Subcutaneous abdominal adipose tissue (tissue), 5 donors: ENCODE measurements around the gene ZBTB44.

Experiments used
- H3K27ac ChIP-seq: one replicate; pipeline ENCODE4 v1.7.0; 2013; ENCODE audit warnings: low read depth, mild to moderate bottlenecking, inconsistent platforms, low read length, moderate library complexity
- H3K27me3 ChIP-seq, 5 donors: one replicate each; pipeline ENCODE4 v1.7.0; 2013; ENCODE audit warnings: low read length in 5 of 5, inconsistent platforms in 1 of 5; ENCODE audit not compliant: control insufficient read depth in 5 of 5, insufficient read depth in 4 of 5
- H3K36me3 ChIP-seq, 5 donors: one replicate each; pipeline ENCODE4 v1.7.0; 2013; ENCODE audit warnings: low read length in 5 of 5; ENCODE audit not compliant: control insufficient read depth in 5 of 5, insufficient read depth in 5 of 5
- H3K4me1 ChIP-seq, 5 donors: one replicate each; pipeline ENCODE4 v1.7.0; 2013; ENCODE audit warnings: low read length in 5 of 5, mild to moderate bottlenecking in 3 of 5, moderate library complexity in 1 of 5; ENCODE audit not compliant: control insufficient read depth in 5 of 5, insufficient read depth in 5 of 5
- H3K4me3 ChIP-seq, 5 donors: one replicate each; pipeline ENCODE4 v1.7.0; 2013; ENCODE audit warnings: low read length in 5 of 5, low read depth in 1 of 5
- H3K9ac ChIP-seq, 5 donors: one replicate each; pipeline ENCODE4 v1.7.0; 2013; ENCODE audit warnings: low read length in 5 of 5, mild to moderate bottlenecking in 4 of 5, moderate library complexity in 3 of 5
- H3K9me3 ChIP-seq, 5 donors: one replicate each; pipeline ENCODE4 v1.7.0; 2013; ENCODE audit warnings: low read length in 5 of 5; ENCODE audit not compliant: control insufficient read depth in 5 of 5
- donor health status: healthy.
- donor health status: healthy.
- donor health status: healthy.
- donor health status: healthy.
- donor health status: healthy.

ZBTB44 gene

DNA sequence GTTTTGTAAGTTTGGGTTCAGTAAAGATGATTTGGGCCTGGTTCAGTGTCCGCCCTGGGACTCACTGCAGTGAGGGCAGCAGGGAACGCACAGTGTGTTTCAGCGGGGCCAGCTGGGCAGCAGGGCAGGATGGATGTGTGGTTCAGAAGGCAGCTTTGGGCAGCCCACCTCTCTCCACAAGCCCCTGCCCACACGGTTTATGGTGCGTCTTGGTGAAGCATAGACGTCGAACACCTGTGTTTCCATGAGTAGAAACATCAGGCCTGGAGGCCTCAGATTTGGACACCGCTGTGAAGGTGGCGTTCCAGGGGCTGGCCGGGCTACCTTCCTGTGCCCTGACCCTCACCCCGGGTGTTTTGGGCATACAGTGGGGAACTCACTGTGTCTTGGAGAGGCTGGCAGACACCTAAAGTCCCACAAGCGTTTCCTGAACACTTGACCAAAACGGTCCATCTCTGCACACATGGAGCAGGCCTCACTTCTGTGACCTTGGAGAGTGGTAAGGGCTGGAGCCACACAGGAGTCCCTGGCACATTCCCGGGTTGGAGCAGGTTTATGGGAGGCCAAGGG is 96.1 kb downstream of the ZBTB44 start:
- Histone ChIP-seq H3K4me1 (no peaks in the 10 kb centered on the region), H3K27ac (no peak overlapping the region), H3K4me3 (no peak overlapping the region), H3K9ac (no peak overlapping the region), H3K27me3 (peaks cover 4 to 13% (median 8%) of the 10 kb centered on the region in 5 donors), H3K36me3 (no peaks in the 10 kb centered on the region), H3K9me3 (no peaks in the 10 kb centered on the region)

DNA sequence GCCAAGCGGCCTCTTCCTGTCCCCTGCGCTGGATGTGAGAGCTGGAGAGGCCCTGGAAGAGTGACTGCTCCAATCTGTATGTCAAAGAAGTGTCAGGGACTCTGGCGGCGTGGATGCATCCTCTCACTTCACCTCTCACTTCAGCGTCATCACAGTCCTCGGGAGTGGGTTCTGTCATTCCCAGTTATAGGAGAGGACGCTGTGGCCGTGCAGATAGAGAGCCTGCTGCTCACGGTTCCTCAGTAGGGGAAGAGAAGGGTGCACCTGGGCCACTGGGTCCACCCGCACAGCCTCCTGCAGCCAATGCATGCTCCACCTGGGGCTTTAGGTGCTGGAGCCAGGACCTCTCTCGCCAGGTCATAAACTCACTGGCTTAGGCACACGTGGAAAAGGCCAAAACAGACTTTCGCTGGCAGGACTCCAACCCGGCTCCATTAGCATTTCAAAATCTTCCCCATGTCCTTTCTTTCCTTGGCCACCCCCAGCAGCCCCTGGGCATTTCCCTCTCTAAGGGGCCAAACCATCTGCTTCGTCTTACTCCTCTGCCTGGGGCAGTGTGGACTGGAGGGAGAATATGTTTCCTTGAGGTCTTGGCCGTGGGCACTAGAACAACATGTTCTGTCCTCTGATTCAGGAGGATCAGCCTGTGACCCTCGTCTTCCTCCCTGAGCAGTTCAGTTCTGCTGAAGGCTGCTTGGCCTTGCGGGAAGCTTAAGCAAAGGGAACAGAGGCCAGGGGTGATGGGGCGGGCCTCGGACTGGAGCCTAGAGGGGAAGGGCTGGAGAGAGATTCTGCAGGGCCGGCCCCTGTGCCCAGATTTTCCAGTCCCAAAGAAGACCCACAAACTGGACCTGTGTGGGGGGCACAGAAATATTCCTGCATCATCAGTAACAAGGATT is 97.3 kb downstream of the ZBTB44 start:
- no peaks in the 10 kb centered on the region for H3K9me3 ChIP-seq
- H3K9ac ChIP-seq, result no peak overlapping the region
- no peak overlapping the region for H3K27ac ChIP-seq
- H3K4me1 ChIP-seq, result peaks cover 0 to 8% (median 6%) of the 10 kb centered on the region in 5 donors
- H3K36me3 ChIP-seq, result no peaks in the 10 kb centered on the region
- peaks cover 4 to 14% (median 8%) of the 10 kb centered on the region in 5 donors for H3K27me3 ChIP-seq
- no peak overlapping the region for H3K4me3 ChIP-seq

DNA sequence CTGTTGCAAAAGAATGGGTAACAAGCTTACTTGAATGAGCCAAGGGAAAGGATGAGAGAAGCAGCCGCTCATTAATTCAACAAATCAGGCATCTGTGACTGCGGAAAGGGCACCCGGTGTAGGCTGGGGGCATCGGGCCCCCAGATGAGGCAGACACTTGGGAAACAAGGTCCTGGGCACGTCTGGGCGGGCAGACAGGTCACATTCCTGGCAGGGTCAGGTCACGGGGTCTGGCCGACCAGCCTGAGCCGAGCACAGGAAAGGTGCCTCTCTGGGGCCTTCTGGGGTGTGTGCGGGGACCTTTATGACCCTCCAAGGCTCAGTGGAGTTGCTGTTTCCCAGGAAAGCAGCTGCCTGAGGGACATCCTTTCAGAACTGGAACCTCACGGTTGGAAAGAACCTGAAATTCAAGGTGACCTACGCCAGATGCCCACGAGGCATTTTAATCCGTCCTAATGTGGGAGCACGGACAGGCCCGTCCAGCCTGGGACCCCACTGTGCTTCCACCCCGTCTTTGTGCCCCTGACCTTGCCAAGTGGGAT is 98.1 kb downstream of the ZBTB44 start:
- no peaks in the 10 kb centered on the region for H3K36me3 ChIP-seq
- H3K4me1 ChIP-seq, result peaks cover 0 to 8% (median 6%) of the 10 kb centered on the region in 5 donors
- H3K9me3 ChIP-seq, result no peaks in the 10 kb centered on the region
- no peak overlapping the region for H3K4me3 ChIP-seq
- no peak overlapping the region for H3K9ac ChIP-seq
- peaks cover 4 to 14% (median 8%) of the 10 kb centered on the region in 5 donors for H3K27me3 ChIP-seq
- no peak overlapping the region for H3K27ac ChIP-seq

DNA sequence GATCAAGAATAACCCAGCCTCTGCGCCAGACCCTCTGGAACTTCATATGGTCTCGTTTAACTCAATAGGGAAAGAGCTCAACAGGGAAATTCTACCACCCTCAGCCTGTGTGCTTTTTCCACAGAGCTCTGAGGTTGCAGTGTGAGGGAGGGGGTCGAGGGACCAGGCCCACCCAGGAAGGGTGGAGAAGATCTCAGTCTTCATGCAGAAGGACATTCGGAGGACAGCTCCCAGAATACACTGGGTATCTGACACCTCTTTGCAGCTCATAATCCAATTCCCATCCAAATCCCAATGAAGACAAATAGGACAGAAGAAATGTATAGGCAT is 98.5 kb downstream of the ZBTB44 start:
- H3K9me3 ChIP-seq, result no peaks in the 10 kb centered on the region
- peaks cover 2 to 8% (median 6%) of the 10 kb centered on the region in 5 donors for H3K4me1 ChIP-seq
- no peaks in the 10 kb centered on the region for H3K36me3 ChIP-seq
- H3K4me3 ChIP-seq, result no peak overlapping the region
- peaks cover 4 to 14% (median 8%) of the 10 kb centered on the region in 5 donors for H3K27me3 ChIP-seq
- no peak overlapping the region for H3K9ac ChIP-seq
- no peak overlapping the region for H3K27ac ChIP-seq

DNA sequence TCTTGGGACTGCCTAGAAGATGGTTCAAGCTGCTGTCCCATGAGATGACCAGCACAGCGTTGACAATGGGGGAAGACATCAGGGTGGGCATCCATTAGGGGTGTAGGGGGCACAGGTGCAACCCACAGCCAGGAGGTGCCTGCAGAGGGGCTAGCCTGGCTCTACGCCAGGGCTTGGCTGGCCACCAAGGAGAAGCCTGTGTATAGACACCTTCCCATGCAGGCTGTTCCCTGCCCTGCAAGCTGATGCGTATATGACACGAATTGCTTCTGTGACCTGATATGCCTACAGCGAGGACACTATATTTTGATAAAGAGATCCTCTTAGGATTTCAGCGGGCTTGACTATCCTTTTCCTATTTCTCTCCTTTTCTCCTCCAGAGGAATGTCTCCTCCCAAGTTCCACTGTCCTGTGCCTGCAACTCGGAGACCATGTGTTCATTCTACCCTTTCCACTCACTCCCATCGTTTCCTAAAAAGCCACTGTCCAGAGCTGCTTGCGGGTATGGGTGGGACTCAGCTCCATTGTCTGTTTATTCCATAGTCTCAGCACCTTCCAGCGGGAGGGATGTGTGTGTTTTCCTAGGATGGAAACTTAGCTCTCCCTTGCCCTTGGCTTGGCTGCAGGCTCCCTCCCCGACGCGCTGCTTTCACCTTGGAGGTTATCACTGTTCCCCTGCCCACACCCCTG is 99.0 kb downstream of the ZBTB44 start:
- Histone ChIP-seq H3K4me3 (no peak overlapping the region), H3K4me1 (peaks cover 2 to 8% (median 6%) of the 10 kb centered on the region in 5 donors), H3K9ac (no peak overlapping the region), H3K27me3 (peaks cover 4 to 14% (median 8%) of the 10 kb centered on the region in 5 donors), H3K36me3 (no peaks in the 10 kb centered on the region), H3K9me3 (no peaks in the 10 kb centered on the region), H3K27ac (no peak overlapping the region)

DNA sequence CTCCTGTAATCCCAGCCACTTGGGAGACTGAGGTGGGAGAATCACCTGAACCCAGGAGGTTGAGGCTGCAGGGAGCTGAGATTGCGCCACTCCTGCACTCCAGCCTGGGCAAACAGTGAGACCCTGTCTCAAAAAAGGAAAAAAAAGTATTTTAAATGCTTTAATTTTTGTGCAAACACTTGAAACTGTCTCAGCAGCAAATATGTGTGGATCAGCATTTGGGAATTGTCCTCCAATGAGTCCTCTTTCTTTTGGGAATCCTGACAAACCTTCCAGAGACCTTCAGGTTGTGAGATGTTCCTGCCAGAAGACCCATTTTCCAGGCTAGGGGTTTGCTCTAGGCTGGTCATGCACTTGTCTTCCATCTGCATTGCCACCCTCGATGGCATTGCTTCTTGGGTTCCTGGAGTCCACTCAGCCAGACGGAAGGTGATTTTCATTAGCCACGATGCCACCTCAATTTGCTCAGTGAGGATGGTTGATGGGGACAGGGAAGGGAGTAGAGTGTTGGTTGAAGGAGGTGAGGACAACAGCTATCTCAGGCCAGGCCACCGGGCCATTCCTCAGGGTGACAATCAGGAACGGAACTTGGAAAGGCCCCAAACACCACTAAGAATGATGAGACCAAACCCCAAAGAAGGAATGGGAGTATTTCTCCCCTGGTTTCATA is 99.7 kb downstream of the ZBTB44 start:
- Histone ChIP-seq H3K9ac (no peak overlapping the region), H3K36me3 (no peaks in the 10 kb centered on the region), H3K4me1 (peaks cover 2 to 8% (median 6%) of the 10 kb centered on the region in 5 donors), H3K27me3 (peaks cover 4 to 15% (median 8%) of the 10 kb centered on the region in 5 donors), H3K9me3 (no peaks in the 10 kb centered on the region), H3K27ac (no peak overlapping the region), H3K4me3 (no peak overlapping the region)

DNA sequence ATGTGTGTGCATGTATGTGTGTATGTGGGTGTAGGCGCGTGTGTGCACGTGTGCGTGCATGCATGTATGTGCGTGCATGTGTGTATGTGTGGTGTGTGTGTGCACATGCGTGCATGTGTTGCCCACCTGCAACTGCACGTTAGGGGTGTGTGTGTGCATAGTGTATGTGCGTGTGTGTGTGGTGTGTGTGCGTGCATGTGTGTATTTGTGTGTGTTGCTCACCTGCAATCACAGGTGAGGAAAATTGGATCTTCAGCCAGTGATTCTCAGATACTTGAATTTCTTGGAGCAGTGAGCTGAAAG is 100.8 kb downstream of the ZBTB44 start:
- H3K27me3 ChIP-seq, result peaks cover 4 to 15% (median 8%) of the 10 kb centered on the region in 5 donors
- H3K9ac ChIP-seq, result no peak overlapping the region
- peaks cover 2 to 8% (median 6%) of the 10 kb centered on the region in 5 donors for H3K4me1 ChIP-seq
- H3K9me3 ChIP-seq, result no peaks in the 10 kb centered on the region
- peaks cover 0 to 2% (median 0%) of the 10 kb centered on the region in 5 donors for H3K36me3 ChIP-seq
- no peak overlapping the region for H3K4me3 ChIP-seq
- no peak overlapping the region for H3K27ac ChIP-seq

DNA sequence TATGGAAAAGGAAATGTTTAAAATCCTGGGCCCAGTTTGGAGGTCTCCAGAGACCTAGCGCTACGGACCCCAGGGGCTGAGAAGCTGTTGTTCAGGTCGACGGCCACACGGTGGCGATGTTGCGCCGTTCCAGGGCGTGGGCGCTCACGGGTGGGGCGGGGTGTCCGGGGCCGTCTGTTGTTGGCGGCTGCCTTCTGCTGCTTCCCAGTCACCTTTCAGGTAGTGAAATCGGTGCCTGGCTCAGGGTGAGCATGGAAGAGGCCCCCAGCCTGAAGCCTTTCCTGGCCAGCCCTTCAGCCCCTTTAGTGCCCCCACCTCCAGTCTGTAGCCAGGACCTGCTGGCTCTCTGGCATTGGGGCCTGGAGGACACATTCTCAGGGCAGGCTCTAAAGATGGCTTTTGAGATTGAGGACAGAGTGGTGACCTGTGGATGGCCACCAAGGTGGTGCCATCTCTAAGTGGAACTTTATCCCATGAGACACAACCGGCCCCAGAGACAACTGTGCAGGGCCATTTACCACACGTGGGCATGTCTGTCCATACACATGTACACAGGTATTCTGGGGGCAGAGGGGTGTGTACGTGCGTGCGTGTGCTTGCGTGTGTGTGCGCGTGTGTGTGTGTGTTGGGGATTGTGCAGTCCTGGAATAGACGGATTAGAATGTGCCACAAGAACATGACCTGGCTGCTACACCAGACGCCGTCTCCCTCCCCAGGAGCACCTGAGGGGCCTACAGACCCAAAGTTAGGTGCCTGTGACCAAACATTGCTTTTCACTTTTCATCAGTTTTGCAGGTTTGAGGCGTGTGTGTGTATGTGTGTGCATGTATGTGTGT is 101.4 kb downstream of the ZBTB44 start:
- H3K9ac ChIP-seq, result peak overlapping the region in 1 of 5 donors; percentile 41
- peaks cover 2 to 8% (median 6%) of the 10 kb centered on the region in 5 donors for H3K4me1 ChIP-seq
- H3K4me3 ChIP-seq, result peak overlapping the region in 2 of 5 donors; percentile 29 to 36
- H3K9me3 ChIP-seq, result no peaks in the 10 kb centered on the region
- H3K27ac ChIP-seq, result no peak overlapping the region
- H3K27me3 ChIP-seq, result peaks cover 4 to 15% (median 8%) of the 10 kb centered on the region in 5 donors
- peaks cover 0 to 8% (median 0%) of the 10 kb centered on the region in 5 donors for H3K36me3 ChIP-seq

DNA sequence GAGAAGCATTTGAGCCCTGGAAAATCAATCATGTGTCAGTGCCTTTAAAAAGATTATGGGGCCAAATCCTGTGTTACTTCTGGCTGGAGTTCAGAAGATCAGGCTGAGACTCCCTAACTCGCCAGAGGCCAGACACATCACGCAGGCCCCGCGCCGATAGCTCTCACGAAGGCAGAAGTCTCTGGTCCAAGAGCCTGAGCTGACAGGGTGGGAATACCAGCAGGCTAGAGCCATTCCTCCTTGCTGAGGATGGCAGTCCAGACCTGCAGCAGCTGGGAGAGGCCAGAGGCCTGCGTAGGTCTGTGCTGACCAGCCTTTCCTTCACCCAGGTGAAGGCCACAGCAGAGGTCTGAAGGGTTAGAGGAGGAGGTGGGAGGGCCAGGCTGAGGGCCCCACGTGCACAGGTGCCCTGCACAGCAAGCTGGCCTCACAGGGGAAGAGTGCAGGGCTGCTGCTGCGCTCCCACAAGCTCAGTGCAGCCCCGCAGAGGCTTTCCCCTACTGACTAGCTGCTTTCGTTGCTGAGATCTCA is 102.2 kb downstream of the ZBTB44 start:
- peaks cover 0 to 11% (median 0%) of the 10 kb centered on the region in 5 donors for H3K36me3 ChIP-seq
- H3K9ac ChIP-seq, result no peak overlapping the region
- peaks cover 2 to 8% (median 6%) of the 10 kb centered on the region in 5 donors for H3K4me1 ChIP-seq
- no peaks in the 10 kb centered on the region for H3K9me3 ChIP-seq
- no peak overlapping the region for H3K27ac ChIP-seq
- peaks cover 4 to 15% (median 8%) of the 10 kb centered on the region in 5 donors for H3K27me3 ChIP-seq
- no peak overlapping the region for H3K4me3 ChIP-seq
